Ishikawa (cell line): ENCODE measurements around the gene PROX2.

Experiments used
- RAD21 ChIP-seq: IDR thresholded peaks from 2 replicates; pipeline ENCODE4 v1.6.1; 2012; ENCODE audit warnings: low read depth
- YY1 ChIP-seq: IDR thresholded peaks from 2 replicates; pipeline ENCODE4 v1.6.1; 2012; ENCODE audit warnings: low read depth

- TF ChIP-seq YY1 (no peak), RAD21 (no peak)
These were observed 37.5 kb upstream of the PROX2 start for GRCh38 chr14:74913393-74913910.
